Right lobe of liver (tissue), 4 donors: ENCODE measurements around the gene SLC5A11.

Source experiments
- CTCF ChIP-seq, 4 donors: fragments of 200-600 bp in 3 of 4; fragments of 450-650 bp in 1 of 4; IDR thresholded peaks; one replicate each; pipeline versions ENCODE4 v1.5.1 to v1.8.0; 2016 to 2022; ENCODE audit warnings: antibody characterized with exemption in 4 of 4, mild to moderate bottlenecking in 2 of 4
- POLR2A ChIP-seq: fragments of 450-650 bp; IDR thresholded peaks from one replicate; pipeline ENCODE4 v1.6.1; 2017; ENCODE audit warnings: antibody characterized with exemption, mild to moderate bottlenecking
- donor health status: DM: no; HTN: no; CAD: no.
- donor health status: DM: no; HTN: no; CAD: no.
- donor health status: DM: no; HTN: yes; CAD: no.

- no peak for TF ChIP-seq CTCF (IDR thresholded peaks at IDR 0.05)
- no peak for TF ChIP-seq POLR2A
Measured at GRCh38 chr16:24944206-24944605, 98.4 kb downstream of the SLC5A11 start.
